Fibroblast of mammary gland (primary cell): Measurements from ENCODE around the gene MYO1G.

Experiments
- DNase-seq: peaks from one replicate; pipeline ENCODE4 v3.0.0-alpha.2; 2010; ENCODE audit warnings: low read depth
- H3K4me3 ChIP-seq: 2 replicates; pipeline ENCODE4 v1.5.1; 2011; ENCODE audit warnings: low read depth, mild to moderate bottlenecking, low read length, moderate library complexity; ENCODE audit not compliant: control insufficient read depth
- CTCF ChIP-seq: conservative IDR thresholded peaks from 2 replicates; pipeline ENCODE4 v1.5.1; 2011; ENCODE audit warnings: low read depth, low read length, inconsistent platforms; ENCODE audit not compliant: control insufficient read depth, insufficient read depth

Gene MYO1G

DNA sequence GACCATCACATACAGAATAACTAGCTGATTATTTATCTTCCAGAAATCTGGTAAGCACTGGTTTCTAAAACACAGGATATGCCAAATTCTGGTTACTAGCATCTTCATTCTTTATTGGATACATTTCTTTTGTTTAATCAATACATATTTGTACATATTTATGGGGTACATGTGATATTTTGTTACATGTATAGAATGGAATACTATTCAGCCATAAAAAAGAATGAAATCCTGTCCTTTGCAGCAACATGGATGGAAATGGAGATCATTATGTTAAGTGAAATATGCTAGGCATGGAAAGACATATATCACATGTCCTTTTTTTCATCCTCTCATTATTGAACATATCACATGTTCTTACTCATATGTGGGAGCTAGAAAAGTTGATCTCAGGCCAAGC is 60.8 kb downstream of the MYO1G start:
- no peak for TF ChIP-seq CTCF
- H3K4me3 ChIP-seq = no peak overlapping the region
- DNase-seq = no peak

GRCh38 chr7:44917465-44917864 is 61.4 kb downstream of the MYO1G start:
- no peak overlapping the region for H3K4me3 ChIP-seq
- no peak for DNase-seq
- no peak for TF ChIP-seq CTCF

GRCh38 chr7:44914992-44915607 is 63.7 kb downstream of the MYO1G start:
- no peak for DNase-seq
- no peak overlapping the region for H3K4me3 ChIP-seq
- TF ChIP-seq CTCF = no peak

GRCh38 chr7:44912775-44913347 is 66.0 kb downstream of the MYO1G start:
- H3K4me3 ChIP-seq = no peak overlapping the region
- no peak for TF ChIP-seq CTCF

More at GRCh38 chr7:44912775-44913347, 66.0 kb downstream of the MYO1G start:
- DNase-seq = peak; percentile 20
